DND-41 (cell line): ENCODE measurements around the gene DZANK1.

ENCODE experiments used
- CTCF ChIP-seq: IDR thresholded peaks from 2 replicates; pipeline ENCODE4 v1.5.1; 2012; ENCODE audit warnings: borderline replicate concordance, low read length, moderate library complexity, mild to moderate bottlenecking; ENCODE audit not compliant: poor library complexity, severe bottlenecking; ENCODE audit errors: extremely low read depth
- EZH2 ChIP-seq: IDR thresholded peaks from 3 replicates; pipeline ENCODE4 v1.6.1; 2012; ENCODE audit warnings: borderline replicate concordance, low read depth, mild to moderate bottlenecking, moderate library complexity, low read length, inconsistent platforms; ENCODE audit not compliant: severe bottlenecking

- no peak for TF ChIP-seq CTCF
- no peak for TF ChIP-seq EZH2
Measured at GRCh38 chr20:18513208-18513607, 46.4 kb upstream of the DZANK1 start.
